ENCODE data around the gene DOCK9. TPM values are rescaled to one million over a fixed set of nuclear protein-coding genes. Genes with fewer than 3 reads are reported as not detected.

DOCK9 gene
- total RNA-seq, 1 donor from 2014 or later: 339 TPM

- no peaks in the 10 kb centered on the region for H3K9me3 Mint-ChIP-seq (ENCODE audit: unreplicated experiment)
- H3K36me3 Mint-ChIP-seq (ENCODE audit: low read depth, unreplicated experiment): peaks cover 42% of the 10 kb centered on the region
- H3K27me3 Mint-ChIP-seq (ENCODE audit: unreplicated experiment): peaks cover 3% of the 10 kb centered on the region
- TF ChIP-seq CTCF (IDR thresholded peaks at IDR 0.05; ENCODE audit: unreplicated experiment): no peak
- peaks cover 55% of the 10 kb centered on the region for H3K4me1 Mint-ChIP-seq (ENCODE audit: unreplicated experiment)
- peak overlapping the region; percentile 49 for H3K27ac Mint-ChIP-seq (ENCODE audit: unreplicated experiment)
- no peak overlapping the region for H3K4me3 Mint-ChIP-seq (ENCODE audit: unreplicated experiment)
- no peak for DNase-seq (ENCODE audit: low spot score)
These were observed 61.9 kb downstream of the DOCK9 start for GRCh38 chr13:98915981-98916380.

- Mint-ChIP-seq H3K36me3 (ENCODE audit: low read depth, unreplicated experiment) (peaks cover 42% of the 10 kb centered on the region), H3K4me3 (ENCODE audit: unreplicated experiment) (no peak overlapping the region), H3K27ac (ENCODE audit: unreplicated experiment) (peak overlapping the region; percentile 80), H3K9me3 (ENCODE audit: unreplicated experiment) (no peaks in the 10 kb centered on the region), H3K4me1 (ENCODE audit: unreplicated experiment) (peaks cover 57% of the 10 kb centered on the region), H3K27me3 (ENCODE audit: unreplicated experiment) (peaks cover 3% of the 10 kb centered on the region)
- no peak for DNase-seq (ENCODE audit: low spot score)
- TF ChIP-seq CTCF (IDR thresholded peaks at IDR 0.05; ENCODE audit: unreplicated experiment): no peak
These were observed 62.3 kb downstream of the DOCK9 start for GRCh38 chr13:98915563-98915962.

GRCh38 chr13:98913741-98914140, 64.1 kb downstream of the DOCK9 start:
- no peak for TF ChIP-seq CTCF (IDR thresholded peaks at IDR 0.05; ENCODE audit: unreplicated experiment)
- peak overlapping the region; percentile 66 for H3K4me3 Mint-ChIP-seq (ENCODE audit: unreplicated experiment)
- peaks cover 28% of the 10 kb centered on the region for H3K36me3 Mint-ChIP-seq (ENCODE audit: low read depth, unreplicated experiment)
- DNase-seq (ENCODE audit: low spot score): no peak
- H3K27me3 Mint-ChIP-seq (ENCODE audit: unreplicated experiment): peaks cover 3% of the 10 kb centered on the region
- H3K27ac Mint-ChIP-seq (ENCODE audit: unreplicated experiment): peak overlapping the region; percentile 2
- no peaks in the 10 kb centered on the region for H3K9me3 Mint-ChIP-seq (ENCODE audit: unreplicated experiment)
- H3K4me1 Mint-ChIP-seq (ENCODE audit: unreplicated experiment): peaks cover 51% of the 10 kb centered on the region

- H3K27me3 Mint-ChIP-seq (ENCODE audit: unreplicated experiment): peaks cover 3% of the 10 kb centered on the region
- H3K4me1 Mint-ChIP-seq (ENCODE audit: unreplicated experiment): peaks cover 52% of the 10 kb centered on the region
- H3K4me3 Mint-ChIP-seq (ENCODE audit: unreplicated experiment): no peak overlapping the region
- DNase-seq (ENCODE audit: low spot score): no peak
- no peaks in the 10 kb centered on the region for H3K9me3 Mint-ChIP-seq (ENCODE audit: unreplicated experiment)
- peak overlapping the region; percentile 67 for H3K27ac Mint-ChIP-seq (ENCODE audit: unreplicated experiment)
- no peak for TF ChIP-seq CTCF (IDR thresholded peaks at IDR 0.05; ENCODE audit: unreplicated experiment)
- peaks cover 26% of the 10 kb centered on the region for H3K36me3 Mint-ChIP-seq (ENCODE audit: low read depth, unreplicated experiment)
These were observed 65.0 kb downstream of the DOCK9 start for GRCh38 chr13:98912846-98913245.

- Mint-ChIP-seq H3K4me3 (ENCODE audit: unreplicated experiment) (peak overlapping the region; percentile 17), H3K4me1 (ENCODE audit: unreplicated experiment) (peaks cover 47% of the 10 kb centered on the region), H3K36me3 (ENCODE audit: low read depth, unreplicated experiment) (peaks cover 35% of the 10 kb centered on the region), H3K27ac (ENCODE audit: unreplicated experiment) (peak overlapping the region; percentile 96), H3K9me3 (ENCODE audit: unreplicated experiment) (no peaks in the 10 kb centered on the region), H3K27me3 (ENCODE audit: unreplicated experiment) (peaks cover 3% of the 10 kb centered on the region)
- peak; percentile 34 for DNase-seq (ENCODE audit: low spot score)
- TF ChIP-seq CTCF (IDR thresholded peaks at IDR 0.05; ENCODE audit: unreplicated experiment): no peak
These were observed 67.3 kb downstream of the DOCK9 start for GRCh38 chr13:98910501-98910951.

All from endothelial cell (in vitro differentiated cells).